MG63 (cell line): ENCODE measurements around the gene SELENOP. TPM values are rescaled to one million over a fixed set of nuclear protein-coding genes. Genes with fewer than 3 reads are reported as not detected.

Experiments used
- DNase-seq: peaks from one replicate; pipeline ENCODE4 v3.0.0-alpha.2; 2020
- H3K27me3 ChIP-seq: fragments of 250-450 bp; sonication (Bioruptor Pico); 2 replicates; pipeline ENCODE4 v1.5.1; 2020; ENCODE audit warnings: mild to moderate bottlenecking, moderate library complexity
- H3K36me3 ChIP-seq: fragments of 250-450 bp; sonication (Bioruptor Pico); 2 replicates; pipeline ENCODE4 v1.5.1; 2020; ENCODE audit warnings: mild to moderate bottlenecking, moderate library complexity
- H3K4me3 ChIP-seq: fragments of 250-450 bp; sonication (Bioruptor Pico); 2 replicates; pipeline ENCODE4 v1.5.1; 2020; ENCODE audit warnings: mild to moderate bottlenecking, moderate library complexity
- H3K9me3 ChIP-seq: fragments of 250-450 bp; sonication (Bioruptor Pico); 2 replicates; pipeline ENCODE4 v1.5.1; 2020; ENCODE audit warnings: mild to moderate bottlenecking, moderate library complexity
- total RNA-seq: library from RNA; depleted of rRNA; stranded (reverse); fragments of >200 nt; shearing (Covaris generic); gene quantifications from 2 replicates; pipeline ENCODE4 v1.2.3, GENCODE V29; 2014; ENCODE audit warnings: low replicate concordance; rRNA removed

SELENOP gene
- total RNA-seq, 1 experiment from 2014 or later, result 1.5 TPM

DNA sequence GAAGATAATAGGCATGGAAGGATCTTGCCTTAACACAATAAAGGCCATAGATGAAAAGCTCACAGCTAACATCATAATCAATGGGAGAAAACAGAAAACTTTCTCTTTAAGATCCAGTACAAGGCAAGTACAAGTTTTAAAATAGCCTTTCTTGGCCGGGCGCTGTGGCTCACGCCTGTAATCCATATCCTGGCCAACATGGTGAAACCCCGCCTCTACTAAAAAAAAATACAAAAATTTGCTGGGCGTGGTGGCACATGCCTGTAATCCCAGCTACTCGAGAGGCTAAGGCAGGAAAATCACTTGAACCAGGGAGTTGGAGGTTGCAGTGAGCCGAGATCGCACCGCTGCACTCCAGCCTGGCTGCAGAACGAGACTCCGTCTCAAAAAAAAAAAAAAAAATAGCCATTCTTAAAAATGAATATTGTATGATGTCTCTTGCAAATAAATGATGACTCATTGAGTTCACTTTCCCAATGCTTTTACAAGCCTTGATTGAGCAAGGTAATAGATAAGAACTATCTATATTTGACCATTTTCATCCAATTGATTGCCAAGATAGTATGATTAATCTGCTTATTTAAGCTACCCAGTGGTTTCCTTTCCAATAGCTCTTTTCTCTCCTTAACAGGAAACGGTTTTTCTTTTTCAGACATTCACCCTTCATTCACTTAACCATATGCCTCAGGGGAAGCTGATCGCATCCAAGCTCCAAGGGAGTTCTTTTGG lies 39.3 kb downstream of the SELENOP start:
- DNase-seq, result no peak
- Histone ChIP-seq H3K27me3 (no peaks in the 10 kb centered on the region), H3K4me3 (no peak overlapping the region), H3K9me3 (no peaks in the 10 kb centered on the region), H3K36me3 (peaks cover 6% of the 10 kb centered on the region)

DNA sequence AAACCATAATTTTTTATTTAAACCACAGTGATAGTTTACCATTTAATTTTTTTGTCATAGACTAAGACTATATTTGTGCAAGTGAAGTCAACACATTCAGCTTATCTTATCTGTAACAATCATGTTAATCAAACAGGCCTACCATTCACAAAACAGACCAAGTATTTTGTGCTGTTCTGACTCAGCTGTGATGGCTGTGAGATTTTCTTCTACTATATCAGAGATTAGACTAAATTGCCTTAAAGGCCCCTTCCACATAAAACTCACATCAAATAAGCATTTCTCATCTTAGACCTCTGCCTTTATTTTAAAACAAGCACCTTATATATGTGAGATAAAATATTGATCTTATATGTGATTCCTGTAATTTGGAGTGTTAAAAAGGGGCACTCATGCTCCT lies 41.7 kb downstream of the SELENOP start:
- H3K9me3 ChIP-seq, result no peaks in the 10 kb centered on the region
- H3K36me3 ChIP-seq, result peaks cover 9% of the 10 kb centered on the region
- H3K4me3 ChIP-seq, result no peak overlapping the region
- no peaks in the 10 kb centered on the region for H3K27me3 ChIP-seq
- no peak for DNase-seq

DNA sequence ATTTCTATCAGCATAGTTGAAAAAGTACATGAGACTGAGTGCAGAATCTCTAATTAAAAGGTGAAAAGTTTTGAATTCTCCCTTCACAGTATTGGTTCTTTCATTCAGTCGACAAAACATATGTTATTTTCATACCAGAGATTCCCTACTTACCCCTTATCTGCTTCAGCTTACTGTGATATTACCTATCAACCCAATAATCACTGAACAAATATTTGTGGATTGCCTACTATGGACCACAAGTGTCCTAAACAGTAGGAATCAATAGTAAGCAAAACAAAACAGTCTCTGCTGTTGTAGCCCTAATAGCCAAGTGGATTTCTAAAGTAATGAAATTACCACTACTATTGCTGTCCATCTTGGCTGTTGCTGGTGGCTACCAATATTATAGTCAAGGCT lies 43.6 kb downstream of the SELENOP start:
- H3K36me3 ChIP-seq, result peaks cover 14% of the 10 kb centered on the region
- H3K9me3 ChIP-seq, result no peaks in the 10 kb centered on the region
- no peak for DNase-seq
- no peak overlapping the region for H3K4me3 ChIP-seq
- no peaks in the 10 kb centered on the region for H3K27me3 ChIP-seq

DNA sequence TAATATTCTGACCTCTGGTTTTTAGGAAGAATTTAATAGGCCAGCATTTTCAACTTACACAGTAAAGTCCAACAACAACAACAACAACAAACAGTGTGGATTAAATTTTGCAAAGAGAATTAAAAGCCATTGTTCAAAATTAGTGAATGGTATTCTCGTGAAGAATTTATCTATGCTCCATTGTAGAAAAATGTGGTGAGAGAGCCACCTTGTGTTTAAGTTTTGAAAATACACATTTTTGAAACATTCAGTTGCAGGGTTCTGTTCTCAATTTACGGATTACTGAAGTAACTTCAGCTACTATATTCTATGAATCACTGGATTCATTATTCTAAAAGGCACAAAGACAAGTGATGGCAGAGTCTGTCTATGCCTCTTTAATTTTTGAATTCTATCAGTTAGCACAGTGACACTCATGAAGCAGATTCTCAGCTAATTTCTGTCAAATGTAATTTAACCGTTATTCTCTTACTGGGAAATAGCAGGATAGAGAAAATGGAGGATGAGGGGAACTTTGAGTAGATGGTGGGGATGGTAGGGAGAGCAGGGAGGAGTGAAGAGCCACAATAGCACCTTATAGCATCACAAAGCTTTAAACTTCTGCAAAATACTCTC lies 44.1 kb downstream of the SELENOP start:
- Histone ChIP-seq H3K36me3 (peaks cover 18% of the 10 kb centered on the region), H3K4me3 (no peak overlapping the region), H3K9me3 (no peaks in the 10 kb centered on the region), H3K27me3 (no peaks in the 10 kb centered on the region)
- no peak for DNase-seq

DNA sequence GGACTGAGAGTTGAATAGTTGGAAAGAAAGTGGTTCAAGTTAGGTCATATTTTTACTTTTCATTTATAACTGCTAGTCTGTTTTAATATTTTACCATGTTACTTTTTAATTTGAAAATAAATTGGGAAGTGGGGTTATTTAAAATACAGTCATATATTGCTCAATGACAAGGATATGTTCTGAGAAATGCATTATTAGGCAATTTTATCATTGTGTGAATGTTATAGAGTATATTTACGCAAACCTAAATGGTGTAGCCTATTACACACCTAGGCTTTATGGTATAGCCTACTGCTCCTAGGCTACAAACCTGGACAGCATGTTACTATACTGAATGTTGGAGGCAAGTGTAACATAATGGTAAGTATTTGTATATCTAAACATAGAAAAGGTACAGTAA lies 49.9 kb downstream of the SELENOP start:
- DNase-seq, result no peak
- no peak overlapping the region for H3K4me3 ChIP-seq
- H3K9me3 ChIP-seq, result no peaks in the 10 kb centered on the region
- H3K36me3 ChIP-seq, result peaks cover 12% of the 10 kb centered on the region
- H3K27me3 ChIP-seq, result no peaks in the 10 kb centered on the region

DNA sequence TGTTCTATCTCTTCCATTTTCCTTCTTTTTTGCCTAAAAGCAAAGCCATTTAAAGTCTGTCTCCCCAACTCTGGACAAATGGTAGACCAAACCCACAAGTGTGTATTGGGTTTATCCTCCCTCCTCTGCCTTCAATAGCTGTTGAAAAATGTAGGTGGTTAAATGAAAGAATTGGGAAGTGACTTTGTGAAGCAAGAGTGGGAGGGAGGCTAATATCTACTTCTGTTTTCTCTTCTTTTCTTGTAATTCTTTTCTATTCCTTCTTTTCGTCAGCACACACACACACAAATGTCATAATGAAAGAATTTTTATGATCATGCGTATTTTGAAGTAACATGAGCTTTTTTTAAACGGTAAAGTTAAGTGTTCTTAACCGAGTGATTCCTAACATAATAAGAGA lies 51.3 kb downstream of the SELENOP start:
- Histone ChIP-seq H3K27me3 (no peaks in the 10 kb centered on the region), H3K9me3 (no peaks in the 10 kb centered on the region), H3K36me3 (peaks cover 12% of the 10 kb centered on the region), H3K4me3 (no peak overlapping the region)
- DNase-seq, result no peak

DNA sequence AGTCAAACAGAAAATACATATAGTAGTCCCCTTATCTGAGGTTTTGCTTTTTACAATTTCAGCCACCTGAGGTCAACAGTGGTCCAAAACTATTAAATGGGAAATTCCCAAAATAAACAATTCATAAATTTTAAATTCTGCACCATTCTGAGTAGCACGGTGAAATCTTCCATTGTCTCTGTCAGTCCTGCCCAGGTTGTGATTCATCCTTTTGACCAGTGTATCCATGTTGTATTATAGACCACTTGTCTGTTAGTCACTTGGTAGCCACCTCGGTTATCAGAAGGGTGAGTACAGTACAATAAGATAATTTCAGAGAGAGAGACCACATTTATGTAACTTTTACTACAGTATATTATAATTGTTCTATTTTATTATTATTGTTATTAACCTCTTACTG lies 52.2 kb downstream of the SELENOP start:
- Histone ChIP-seq H3K9me3 (no peaks in the 10 kb centered on the region), H3K27me3 (no peaks in the 10 kb centered on the region), H3K4me3 (no peak overlapping the region), H3K36me3 (peaks cover 10% of the 10 kb centered on the region)
- DNase-seq, result no peak

DNA sequence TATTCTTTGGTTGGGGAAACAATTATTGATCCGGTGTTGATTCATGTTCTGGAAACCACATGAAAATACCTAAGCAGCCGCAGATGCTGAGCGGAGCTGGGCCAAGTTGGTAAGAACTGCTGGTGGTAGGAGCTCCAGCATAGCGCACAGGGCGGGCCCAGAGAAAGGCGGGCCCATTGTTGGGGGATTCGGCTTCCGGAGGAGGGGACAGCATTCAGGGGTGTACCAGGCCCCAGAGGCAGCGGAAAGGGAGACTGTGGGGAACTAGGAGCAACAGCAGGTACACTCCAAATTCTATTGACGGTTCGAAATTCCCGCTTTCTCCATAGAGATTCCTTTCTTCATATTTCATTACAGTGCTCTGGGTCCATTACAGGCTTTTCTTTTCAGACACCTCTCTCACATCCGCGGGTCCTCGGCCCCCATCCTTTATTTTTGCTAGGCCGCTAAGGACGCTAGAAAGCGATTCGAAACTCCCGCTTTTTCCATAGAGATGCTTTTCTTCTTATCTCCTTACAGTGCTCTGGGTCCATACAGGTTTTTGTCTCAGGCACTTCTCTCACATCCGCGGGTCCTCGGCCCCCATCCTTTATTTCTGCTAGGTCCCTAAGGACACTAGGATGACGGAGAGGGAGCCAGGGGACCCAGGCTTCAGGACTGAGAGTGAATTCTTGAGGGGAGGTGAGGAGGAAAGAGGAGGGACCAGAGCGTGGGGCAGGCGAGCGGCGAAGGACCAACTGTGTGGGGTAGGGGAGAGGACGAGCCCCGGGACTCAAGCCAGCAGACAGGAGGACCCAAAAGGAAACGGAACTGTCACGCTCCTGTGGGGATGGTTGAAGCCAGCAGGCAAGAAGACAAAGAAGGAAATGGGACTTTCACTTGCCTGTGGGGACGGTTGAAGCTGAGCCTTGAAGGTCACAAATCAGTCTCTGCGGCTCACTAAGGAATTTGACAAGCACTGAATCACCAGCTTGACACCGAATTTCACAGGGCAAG lies 54.8 kb downstream of the SELENOP start, which contains the start of gene CCDC152:
TSS of gene CCDC152 (plus strand) at position 213 of the 996 bp plus-strand sequence. CDS start 2,304 bp downstream, outside the sequence.
- DNase-seq, result peak; percentile 83
- peak within 1 kb of the TSS; percentile 75 for H3K4me3 ChIP-seq
- H3K27me3 ChIP-seq, result no peaks in the 10 kb centered on the region
- H3K9me3 ChIP-seq, result no peaks in the 10 kb centered on the region
- H3K36me3 ChIP-seq, result no peaks in the 10 kb centered on the region; the same call in 1 of the 2 replicates

DNA sequence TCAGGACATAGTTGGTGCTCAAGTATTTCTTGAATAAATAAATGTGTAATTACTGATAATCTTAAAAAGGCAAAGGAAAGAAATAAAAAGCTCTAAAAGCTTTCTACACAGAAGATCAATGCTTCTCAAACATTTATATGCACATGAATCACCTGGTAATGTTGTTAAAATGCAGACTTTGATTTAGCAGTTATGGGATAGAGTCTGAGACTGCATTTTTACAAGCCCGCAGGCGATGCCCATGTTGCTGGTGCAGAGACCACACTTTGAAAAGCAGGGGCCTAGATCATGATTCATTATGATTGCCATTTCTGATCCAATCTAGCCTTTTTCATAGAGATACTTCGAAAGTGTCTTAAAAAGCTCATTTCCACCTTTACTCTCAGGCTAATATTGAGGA lies 58.6 kb downstream of the SELENOP start:
- Histone ChIP-seq H3K27me3 (no peaks in the 10 kb centered on the region), H3K36me3 (no peaks in the 10 kb centered on the region), H3K4me3 (no peak overlapping the region), H3K9me3 (no peaks in the 10 kb centered on the region)
- no peak for DNase-seq

DNA sequence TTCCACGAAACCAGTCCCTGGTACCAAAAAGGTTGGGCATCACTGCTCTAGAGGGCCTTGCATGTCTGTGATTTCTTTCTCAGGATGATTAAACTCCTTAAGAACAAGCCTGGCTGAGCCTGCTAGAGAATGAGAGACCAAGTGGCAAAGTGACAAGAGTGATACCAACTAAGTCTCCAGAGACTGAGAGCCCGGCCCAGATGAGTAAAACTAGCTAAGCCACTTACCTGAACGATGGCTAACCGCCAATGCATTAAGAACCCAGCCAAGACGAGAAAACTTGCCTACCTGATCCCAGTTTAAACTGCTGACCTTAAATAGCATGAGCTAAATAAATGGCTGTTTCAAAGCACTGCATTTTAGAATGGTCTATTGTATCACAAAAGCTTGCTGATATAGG lies 60.6 kb downstream of the SELENOP start:
- Histone ChIP-seq H3K36me3 (no peaks in the 10 kb centered on the region), H3K9me3 (no peaks in the 10 kb centered on the region), H3K27me3 (no peaks in the 10 kb centered on the region), H3K4me3 (no peak overlapping the region)
- no peak for DNase-seq

DNA sequence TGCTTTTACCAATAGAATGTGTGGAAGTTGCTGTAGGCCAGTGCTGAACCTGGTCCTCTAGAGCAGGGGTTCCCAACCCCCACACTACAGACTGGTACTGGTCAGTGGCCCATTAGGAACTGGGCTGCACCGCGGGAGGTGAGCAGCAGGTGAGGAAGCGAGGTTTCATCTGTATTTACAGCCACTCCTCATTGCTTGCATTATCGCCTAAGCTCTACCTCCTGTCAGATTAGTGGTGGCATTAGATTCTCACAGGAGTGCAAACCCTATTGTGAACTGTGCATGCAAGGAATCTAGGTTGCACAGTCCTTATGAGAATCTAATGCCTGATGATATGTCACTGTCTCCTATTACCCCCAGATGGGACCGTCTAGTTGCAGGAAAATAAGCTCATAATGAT lies 61.2 kb downstream of the SELENOP start:
- DNase-seq, result no peak
- H3K36me3 ChIP-seq, result no peaks in the 10 kb centered on the region
- no peak overlapping the region for H3K4me3 ChIP-seq
- no peaks in the 10 kb centered on the region for H3K9me3 ChIP-seq
- no peaks in the 10 kb centered on the region for H3K27me3 ChIP-seq

Other genes with a start within 250 kb of the SELENOP start
- 2.5 and 3.4 TPM in 2 replicates for gene CCDC152, start 55.1 kb downstream of the SELENOP start, total RNA-seq
- gene ANXA2R, start 228.4 kb upstream of the SELENOP start, total RNA-seq, result 0.12 and 4.3 TPM in 2 replicates